ENCODE measurements around the gene ITPA.

The ITPA gene

DNA sequence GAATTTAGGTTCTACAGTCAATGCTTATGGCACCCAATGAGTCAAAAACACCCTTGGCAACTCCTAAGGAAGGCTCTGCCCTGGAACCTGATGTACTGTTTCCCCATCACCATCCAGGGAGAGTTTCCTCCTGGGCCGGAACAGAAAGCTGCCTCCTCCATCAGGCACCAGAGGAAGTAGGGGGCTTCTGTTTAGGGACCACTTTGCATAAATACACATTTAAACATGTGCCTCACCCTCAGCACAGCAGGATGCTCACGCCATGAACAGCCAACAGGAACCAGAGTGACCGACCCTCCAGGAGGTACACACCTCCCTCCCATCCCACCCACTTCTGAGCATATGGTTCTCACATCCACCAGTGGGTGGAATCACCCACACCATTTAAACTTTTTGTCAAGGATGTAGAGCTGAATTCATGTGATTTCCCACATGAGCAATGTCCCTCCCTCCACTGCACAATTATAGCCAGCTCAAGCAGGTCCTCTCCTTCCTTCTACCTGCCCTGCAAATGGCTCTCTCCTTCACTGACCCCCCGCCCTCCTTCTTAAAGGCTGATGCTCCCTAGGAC is 19.7 kb upstream of the ITPA start:
- TF ChIP-seq, protein P1, sequence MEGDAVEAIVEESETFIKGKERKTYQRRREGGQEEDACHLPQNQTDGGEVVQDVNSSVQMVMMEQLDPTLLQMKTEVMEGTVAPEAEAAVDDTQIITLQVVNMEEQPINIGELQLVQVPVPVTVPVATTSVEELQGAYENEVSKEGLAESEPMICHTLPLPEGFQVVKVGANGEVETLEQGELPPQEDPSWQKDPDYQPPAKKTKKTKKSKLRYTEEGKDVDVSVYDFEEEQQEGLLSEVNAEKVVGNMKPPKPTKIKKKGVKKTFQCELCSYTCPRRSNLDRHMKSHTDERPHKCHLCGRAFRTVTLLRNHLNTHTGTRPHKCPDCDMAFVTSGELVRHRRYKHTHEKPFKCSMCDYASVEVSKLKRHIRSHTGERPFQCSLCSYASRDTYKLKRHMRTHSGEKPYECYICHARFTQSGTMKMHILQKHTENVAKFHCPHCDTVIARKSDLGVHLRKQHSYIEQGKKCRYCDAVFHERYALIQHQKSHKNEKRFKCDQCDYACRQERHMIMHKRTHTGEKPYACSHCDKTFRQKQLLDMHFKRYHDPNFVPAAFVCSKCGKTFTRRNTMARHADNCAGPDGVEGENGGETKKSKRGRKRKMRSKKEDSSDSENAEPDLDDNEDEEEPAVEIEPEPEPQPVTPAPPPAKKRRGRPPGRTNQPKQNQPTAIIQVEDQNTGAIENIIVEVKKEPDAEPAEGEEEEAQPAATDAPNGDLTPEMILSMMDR (IDR thresholded peaks at IDR 0.05; ENCODE audit: low read depth, low read length) = no peak
- no peak for DNase-seq (ENCODE audit: extremely low read depth, low read depth)

DNA sequence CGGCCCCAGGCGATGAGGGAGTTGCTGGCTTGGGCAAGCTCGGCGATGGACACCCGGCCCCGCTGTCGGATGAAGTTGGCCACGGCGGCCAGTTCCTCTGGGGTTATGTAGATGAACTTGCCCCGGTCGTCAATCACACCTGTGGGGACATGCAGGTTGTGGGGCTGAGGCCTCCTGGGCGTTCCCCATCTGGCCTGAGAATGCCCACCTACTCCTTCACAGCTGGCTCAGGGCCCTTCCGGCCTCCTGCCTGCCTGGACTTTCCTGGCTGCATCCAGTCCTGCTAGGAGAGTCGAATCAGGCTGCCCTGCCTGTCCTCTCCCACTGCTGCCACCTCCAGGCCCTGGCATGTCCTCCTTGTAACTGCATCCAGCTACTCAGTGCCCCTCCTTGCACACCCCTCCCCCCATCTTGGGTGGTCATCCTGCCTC is 18.6 kb upstream of the ITPA start:
- TF ChIP-seq, protein P1 (IDR thresholded peaks at IDR 0.05; ENCODE audit: low read depth, low read length) = no peak
- DNase-seq (ENCODE audit: extremely low read depth, low read depth) = no peak

DNA sequence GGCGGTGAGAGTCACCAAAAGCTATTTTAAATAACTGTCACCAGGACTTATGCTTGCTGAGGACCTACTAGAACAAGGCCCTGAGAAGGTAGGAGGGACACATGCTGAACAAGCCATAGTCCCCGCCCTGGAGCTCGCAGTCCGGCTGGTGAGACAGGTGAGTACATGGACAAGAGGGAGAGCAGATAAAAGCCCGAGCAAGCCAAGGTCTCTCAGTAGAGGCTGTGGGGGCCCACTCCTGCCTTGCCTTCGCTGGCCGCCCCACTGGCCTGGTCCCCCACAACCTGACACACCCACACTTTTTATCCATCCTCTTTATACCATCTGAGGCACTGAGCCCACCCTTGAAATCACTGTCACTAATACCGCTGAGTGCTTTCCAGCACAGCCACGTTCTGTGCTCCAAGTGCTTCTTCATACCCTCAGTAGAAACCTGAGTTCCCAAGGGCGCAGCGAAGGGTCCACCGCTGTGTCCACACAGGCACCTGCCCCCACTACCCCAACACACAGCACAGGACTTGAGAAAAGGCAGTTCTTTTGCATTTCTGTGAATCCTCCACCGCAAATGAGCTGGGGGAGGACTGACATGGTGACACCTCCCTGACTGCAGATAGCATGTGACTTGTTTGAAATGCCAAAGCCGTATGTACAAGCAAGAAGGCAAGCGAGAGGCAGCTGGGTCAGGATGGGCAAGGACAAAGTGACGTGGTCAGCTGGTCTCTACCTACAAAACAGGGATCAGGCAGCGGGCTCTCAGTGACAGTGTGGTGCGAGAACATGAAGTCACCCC is 16.9 kb upstream of the ITPA start:
- TF ChIP-seq, protein P1 (IDR thresholded peaks at IDR 0.05; ENCODE audit: low read depth, low read length) = no peak
- no peak for DNase-seq (ENCODE audit: extremely low read depth, low read depth)

DNA sequence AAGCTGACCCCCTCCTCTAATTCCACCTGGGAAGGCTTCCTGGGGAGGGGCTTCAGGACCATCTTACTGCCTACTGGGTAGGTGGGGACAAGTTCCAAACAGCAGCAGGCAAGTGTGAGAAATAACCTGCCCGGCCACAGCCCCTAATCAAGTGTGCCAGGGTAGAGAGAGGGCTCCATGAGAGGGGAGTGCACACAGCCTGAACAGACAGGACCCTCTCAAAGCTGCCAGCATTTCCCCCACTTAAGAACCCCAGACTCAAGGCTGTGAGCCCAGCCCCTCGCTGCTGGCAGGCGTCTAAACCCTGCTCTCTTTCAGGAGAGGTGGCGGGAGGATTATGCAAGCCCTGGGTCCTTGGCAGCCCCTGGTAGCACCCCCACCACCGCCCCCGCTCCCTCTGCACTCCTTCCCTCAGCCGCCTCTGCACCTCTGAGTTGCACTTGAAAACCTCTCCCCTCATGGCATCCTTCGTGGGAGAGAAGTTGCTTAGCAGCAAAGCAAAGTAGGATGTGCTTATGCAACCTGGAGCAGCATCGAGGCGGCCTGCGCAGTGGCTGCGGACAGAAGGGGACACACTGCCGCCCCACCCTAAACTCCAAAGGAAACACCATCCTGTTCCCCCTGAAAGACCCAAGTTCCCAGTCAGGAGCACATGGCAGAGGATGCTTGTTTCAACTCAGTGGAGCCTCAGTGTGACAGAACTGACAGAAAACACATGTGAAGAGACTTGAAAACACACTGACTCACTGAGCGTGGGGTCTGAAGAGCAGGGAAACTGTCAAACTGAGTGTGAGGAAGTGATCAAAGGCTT is 15.3 kb upstream of the ITPA start:
- DNase-seq (ENCODE audit: extremely low read depth, low read depth) = no peak
- TF ChIP-seq, protein P1 (IDR thresholded peaks at IDR 0.05; ENCODE audit: low read depth, low read length) = no peak

DNA sequence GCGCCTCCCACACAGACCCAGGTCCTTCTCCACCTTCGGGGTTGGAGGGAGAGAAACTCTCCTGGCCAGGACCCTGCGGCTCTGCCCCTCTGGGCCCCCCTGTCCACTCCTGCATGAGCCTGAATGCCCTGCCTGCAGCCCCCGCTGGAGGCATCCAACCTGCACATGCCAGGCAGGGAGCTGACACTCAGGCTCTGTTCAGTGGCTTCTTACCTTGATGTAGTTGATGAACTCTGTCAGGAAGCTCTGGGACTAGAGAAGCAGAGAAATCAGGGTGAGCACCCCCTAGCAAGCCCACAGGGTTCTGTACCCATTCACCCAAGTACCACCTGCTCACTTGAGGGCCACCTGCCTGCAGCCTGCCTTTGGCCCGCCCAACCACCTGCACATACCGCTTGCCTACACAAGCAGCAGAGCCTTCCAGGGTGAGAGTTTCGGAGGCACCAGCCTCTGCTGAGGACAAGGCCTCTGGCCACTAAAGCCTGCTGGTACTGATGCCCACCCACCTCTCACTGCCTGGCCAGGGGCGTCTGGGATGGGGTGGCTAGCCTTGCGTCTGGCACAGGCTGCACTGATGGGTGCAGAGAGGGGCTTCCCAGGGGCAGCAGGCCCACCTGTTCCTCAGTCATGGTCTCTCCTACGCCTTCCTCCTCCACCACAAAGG is 14.5 kb upstream of the ITPA start:
- no peak for DNase-seq (ENCODE audit: extremely low read depth, low read depth)
- TF ChIP-seq, protein P1 (IDR thresholded peaks at IDR 0.05; ENCODE audit: low read depth, low read length) = no peak

DNA sequence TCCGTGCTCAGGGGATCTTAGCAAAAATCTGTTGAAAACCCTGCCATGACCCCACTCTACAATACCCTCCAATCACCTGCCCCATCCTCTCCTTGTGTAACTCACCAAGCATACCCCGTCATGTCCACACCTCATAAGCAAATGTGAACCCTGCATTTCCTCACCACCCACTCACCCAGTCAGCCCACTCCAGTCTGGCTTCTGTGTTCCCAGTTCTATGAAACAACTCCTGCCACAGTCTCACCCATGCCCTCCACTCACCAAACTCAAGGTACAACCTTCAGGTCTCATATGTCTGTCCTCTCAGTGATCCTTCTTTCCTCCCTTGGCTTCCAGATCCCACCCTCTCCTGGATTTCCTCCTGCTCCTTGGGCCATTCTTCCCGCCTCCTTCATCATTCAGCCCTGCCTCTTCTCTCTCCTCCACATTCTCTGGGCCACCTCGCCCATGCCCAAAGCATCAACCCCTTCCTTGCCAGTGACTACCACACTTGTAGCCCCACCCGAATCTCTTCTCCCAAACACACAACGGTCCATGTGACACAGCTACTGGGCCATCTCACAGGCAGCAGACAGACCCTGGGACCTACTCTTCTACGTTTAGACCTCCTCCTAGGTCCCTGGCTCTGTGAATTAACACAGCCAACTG is 13.6 kb upstream of the ITPA start:
- DNase-seq (ENCODE audit: extremely low read depth, low read depth) = no peak

More for the DNA sequence above, 13.6 kb upstream of the ITPA start:
- TF ChIP-seq, protein P1 (IDR thresholded peaks at IDR 0.05; ENCODE audit: low read depth, low read length) = no peak
